ENCODE data around the gene CAPN8. TPM values are rescaled to one million over a fixed set of nuclear protein-coding genes. Genes with fewer than 3 reads are reported as not detected.

The CAPN8 gene
- polyA plus RNA-seq, 1 donor (not counting 4 experiments of a cell fraction or from before 2014, with no cell fraction given), result 4.7 TPM

GRCh38 chr1:223521150-223521549 lies 144.4 kb downstream of the CAPN8 start:
- DNase-seq (ENCODE audit: low read depth, low spot score) (no peak), FAIRE-seq (no peak)
- no peaks in the 10 kb centered on the region for H3K79me2 ChIP-seq (ENCODE audit: control insufficient read depth, insufficient read depth, low read length)
- dilution Hi-C loops (cut with MboI; ENCODE audit: extremely low pct_ligation_motif_present, low sequenced_read_pairs), result no loop called here
- H3K9me1 ChIP-seq (ENCODE audit: control insufficient read depth, extremely low read depth, insufficient read depth, low read length), result no peaks in the 10 kb centered on the region
- no peak overlapping the region for H3K4me3 ChIP-seq (ENCODE audit: control insufficient read depth in 2 of 3, extremely low read depth in 1 of 3, insufficient read depth in 2 of 3, low read depth in 1 of 3, low read length in 3 of 3)
- H3K36me3 ChIP-seq (ENCODE audit: control insufficient read depth in 2 of 2, extremely low read depth in 1 of 2, insufficient read depth in 2 of 2, low read length in 2 of 2), result no peaks in the 10 kb centered on the region
- no peak overlapping the region for H2AFZ ChIP-seq (ENCODE audit: control insufficient read depth, low read length)
- TF ChIP-seq CTCF (optimal IDR thresholded peaks at IDR 0.05 in 1 of 3, IDR thresholded peaks at IDR 0.05 in 1 of 3, conservative IDR thresholded peaks at IDR 0.05 in 1 of 3; ENCODE audit: extremely low read depth in 1 of 3, insufficient read depth in 2 of 3, low read length in 3 of 3) (no peak), EZH2 (IDR thresholded peaks at IDR 0.05; ENCODE audit: low read length) (no peak)
- no peak overlapping the region for H3K4me2 ChIP-seq (ENCODE audit: control insufficient read depth, extremely low read depth, insufficient read depth, low read depth, low read length)
- peaks cover 1% of the 10 kb centered on the region for H3K27me3 ChIP-seq (ENCODE audit: control insufficient read depth, extremely low read depth, insufficient read depth, low read length)
- no peaks in the 10 kb centered on the region for H3K9me3 ChIP-seq (ENCODE audit: control insufficient read depth, low read depth, low read length)
- H3K4me1 ChIP-seq (ENCODE audit: control insufficient read depth, extremely low read depth, insufficient read depth, low read length), result no peaks in the 10 kb centered on the region
- H3K27ac ChIP-seq (ENCODE audit: control insufficient read depth, insufficient read depth, low read length), result no peak overlapping the region
- H3K9ac ChIP-seq (ENCODE audit: control insufficient read depth, extremely low read depth, insufficient read depth, low read length), result no peak overlapping the region
- H4K20me1 ChIP-seq (ENCODE audit: control insufficient read depth, extremely low read depth, insufficient read depth, low read length), result no peaks in the 10 kb centered on the region

GRCh38 chr1:223520200-223520599 lies 145.3 kb downstream of the CAPN8 start:
- Histone ChIP-seq H3K27ac (ENCODE audit: control insufficient read depth, insufficient read depth, low read length) (no peak overlapping the region), H2AFZ (ENCODE audit: control insufficient read depth, low read length) (no peak overlapping the region), H3K4me3 (ENCODE audit: control insufficient read depth in 2 of 3, extremely low read depth in 1 of 3, insufficient read depth in 2 of 3, low read depth in 1 of 3, low read length in 3 of 3) (no peak overlapping the region), H3K27me3 (ENCODE audit: control insufficient read depth, extremely low read depth, insufficient read depth, low read length) (no peaks in the 10 kb centered on the region), H4K20me1 (ENCODE audit: control insufficient read depth, extremely low read depth, insufficient read depth, low read length) (no peaks in the 10 kb centered on the region), H3K79me2 (ENCODE audit: control insufficient read depth, insufficient read depth, low read length) (no peaks in the 10 kb centered on the region), H3K4me2 (ENCODE audit: control insufficient read depth, extremely low read depth, insufficient read depth, low read depth, low read length) (no peak overlapping the region), H3K9me1 (ENCODE audit: control insufficient read depth, extremely low read depth, insufficient read depth, low read length) (no peaks in the 10 kb centered on the region), H3K4me1 (ENCODE audit: control insufficient read depth, extremely low read depth, insufficient read depth, low read length) (peaks cover 6% of the 10 kb centered on the region), H3K9ac (ENCODE audit: control insufficient read depth, extremely low read depth, insufficient read depth, low read length) (no peak overlapping the region), H3K9me3 (ENCODE audit: control insufficient read depth, low read depth, low read length) (no peaks in the 10 kb centered on the region), H3K36me3 (ENCODE audit: control insufficient read depth in 2 of 2, extremely low read depth in 1 of 2, insufficient read depth in 2 of 2, low read length in 2 of 2) (no peaks in the 10 kb centered on the region)
- TF ChIP-seq CTCF (optimal IDR thresholded peaks at IDR 0.05 in 1 of 3, IDR thresholded peaks at IDR 0.05 in 1 of 3, conservative IDR thresholded peaks at IDR 0.05 in 1 of 3; ENCODE audit: extremely low read depth in 1 of 3, insufficient read depth in 2 of 3, low read length in 3 of 3) (no peak), EZH2 (IDR thresholded peaks at IDR 0.05; ENCODE audit: low read length) (no peak)
- dilution Hi-C loops (cut with MboI; ENCODE audit: extremely low pct_ligation_motif_present, low sequenced_read_pairs), result no loop called here
- FAIRE-seq, result no peak
- DNase-seq (ENCODE audit: low read depth, low spot score), result no peak
